ENCODE results near the gene FNIP2.
"Not testable (repeated sequence)": the region's sequence is repeated elsewhere in the genome, so short reads cannot be mapped to it uniquely, and the experiment has no call there.

Gene FNIP2

DNA sequence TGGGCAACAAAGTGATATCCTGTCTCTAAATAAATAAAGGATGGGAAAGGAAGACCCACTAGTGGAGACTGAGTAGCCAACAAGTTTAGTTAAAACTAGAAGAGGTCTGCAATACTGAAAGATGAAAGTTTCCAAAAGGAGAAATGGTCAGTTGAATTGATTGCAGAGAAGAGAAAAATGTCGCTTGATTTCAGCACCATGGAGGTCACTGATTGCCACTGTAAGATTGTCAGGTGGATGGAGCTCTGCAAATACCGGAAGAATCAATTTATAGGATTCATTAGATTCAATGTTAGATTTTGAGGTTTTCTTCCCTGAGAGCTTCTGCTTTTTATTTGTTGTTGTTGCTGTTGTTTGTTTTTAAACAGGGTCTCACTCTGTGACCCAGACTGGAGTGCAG, 5.4 kb upstream of the FNIP2 start:
- DNase-seq: no peak

DNA sequence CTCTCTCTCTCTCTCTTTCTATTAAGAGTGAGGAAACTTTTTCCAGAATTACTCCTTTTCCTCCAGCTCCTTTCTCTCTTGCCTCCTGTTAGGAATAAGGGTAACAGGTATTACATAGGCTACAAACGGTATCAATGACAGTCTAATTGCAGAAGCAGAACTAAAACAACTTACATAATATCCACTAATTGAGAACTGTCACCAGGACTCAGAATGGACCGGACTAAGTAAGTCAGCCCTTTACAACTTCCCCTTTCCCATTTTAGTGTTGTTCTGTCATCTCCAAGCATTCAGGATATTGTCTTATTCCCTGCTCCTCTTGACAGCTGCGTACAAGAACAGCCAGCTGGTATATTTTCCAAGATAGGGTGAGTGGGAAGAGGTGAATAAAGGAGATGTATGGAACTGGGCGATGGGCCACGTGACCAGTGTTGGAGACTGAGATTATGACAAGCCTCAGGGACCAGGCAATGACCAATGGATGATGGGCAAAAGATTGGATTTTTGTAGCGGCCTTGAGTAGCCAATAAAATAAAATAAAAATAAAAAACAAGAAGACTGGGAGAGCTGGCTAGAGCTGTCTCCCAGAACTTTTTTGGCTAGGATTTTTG, 2.3 kb upstream of the FNIP2 start:
- peak; percentile 26 to 33 for DNase-seq

DNA sequence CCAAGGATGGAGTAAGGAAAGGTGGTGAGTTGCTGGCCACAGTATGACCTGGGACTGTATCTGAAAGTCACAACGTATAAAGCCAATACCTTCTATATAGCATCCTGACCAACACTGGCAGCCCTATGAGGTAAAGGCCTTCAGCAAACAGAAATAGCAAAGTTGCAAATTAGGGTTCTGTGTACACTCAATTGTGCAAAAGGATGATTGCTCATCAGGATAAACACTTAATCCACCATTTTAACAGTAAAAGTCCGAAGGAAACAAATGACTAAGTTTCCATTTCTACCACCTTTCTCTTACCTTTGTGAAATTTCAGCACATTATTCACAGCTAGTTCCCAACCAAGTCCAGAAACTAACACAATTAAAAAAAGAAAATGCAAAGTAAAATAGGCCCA, 1.4 kb upstream of the FNIP2 start:
- DNase-seq: no peak

DNA sequence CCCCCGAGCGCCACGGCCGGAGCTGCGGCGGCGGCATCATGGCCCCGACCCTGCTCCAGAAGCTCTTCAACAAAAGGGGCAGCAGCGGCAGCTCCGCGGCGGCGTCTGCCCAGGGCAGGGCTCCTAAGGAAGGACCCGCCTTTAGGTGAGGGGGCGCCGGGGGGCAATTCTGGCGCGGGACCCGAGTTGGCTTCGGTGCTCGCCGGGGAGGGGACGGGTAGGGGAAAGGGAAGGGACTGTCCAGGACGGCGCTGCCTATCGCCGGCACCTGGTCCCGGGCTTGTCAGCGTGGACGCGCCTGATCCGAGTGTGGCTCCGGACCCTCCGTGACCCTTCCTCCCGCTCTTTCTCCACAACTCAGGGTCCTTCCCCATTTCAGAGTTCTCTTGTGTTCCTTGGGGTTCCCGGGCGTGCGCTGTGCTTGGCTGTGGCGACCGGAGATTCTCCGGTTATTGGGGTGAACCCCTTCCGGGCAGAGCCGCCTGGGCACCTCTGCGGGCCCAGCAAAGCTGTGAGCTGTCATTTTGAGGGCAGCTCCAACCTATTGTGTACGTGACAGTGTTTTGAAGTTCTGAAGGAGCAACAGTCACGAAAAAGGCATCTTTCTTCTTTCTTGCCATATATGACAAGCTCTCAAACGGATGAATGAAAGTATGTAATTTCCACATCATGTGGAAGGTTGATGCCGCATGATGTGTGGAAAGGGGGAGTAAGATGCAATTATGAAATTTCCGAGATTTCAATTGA, 522 bp downstream of the FNIP2 start:
- DNase-seq: peak; percentile 32 to 43

DNA sequence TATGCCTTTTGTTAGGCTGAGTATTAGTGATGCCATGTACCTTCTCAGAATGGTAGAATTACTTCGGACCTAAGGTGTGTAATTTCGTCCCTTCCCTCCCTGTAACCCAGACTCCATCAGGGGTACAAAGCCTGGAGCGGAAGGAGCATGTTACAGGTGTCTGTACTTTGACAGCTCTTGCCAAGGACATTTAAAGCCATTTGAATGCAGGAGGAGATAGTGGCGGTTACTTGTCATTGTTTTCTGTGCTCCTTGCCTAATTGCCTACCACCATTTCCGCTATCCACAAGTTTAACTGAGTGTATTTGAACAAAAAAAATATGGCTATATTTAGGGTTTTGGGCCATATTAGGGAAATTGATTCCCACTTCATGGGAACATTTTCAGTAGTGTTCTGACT, 1.8 kb downstream of the FNIP2 start:
- DNase-seq: no peak

DNA sequence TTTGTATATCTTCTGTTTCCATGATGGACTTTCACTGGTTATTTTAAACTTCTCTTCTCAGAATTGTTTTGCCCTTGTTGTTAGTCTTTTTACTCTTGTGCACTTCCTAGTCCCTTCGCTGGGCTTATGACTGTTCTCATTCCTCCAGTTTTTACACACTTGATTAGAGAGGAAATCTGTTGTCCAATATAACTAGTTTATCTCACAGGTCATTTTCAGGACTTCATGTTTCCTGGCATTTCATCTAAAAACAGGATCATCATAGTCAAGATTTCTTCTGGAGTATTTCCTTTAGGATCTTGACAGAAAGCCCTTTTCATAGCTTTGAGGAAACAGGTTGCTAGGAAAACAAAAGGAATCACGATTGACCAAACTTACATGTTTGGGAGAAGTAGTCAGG, 3.0 kb downstream of the FNIP2 start:
- DNase-seq: no peak

DNA sequence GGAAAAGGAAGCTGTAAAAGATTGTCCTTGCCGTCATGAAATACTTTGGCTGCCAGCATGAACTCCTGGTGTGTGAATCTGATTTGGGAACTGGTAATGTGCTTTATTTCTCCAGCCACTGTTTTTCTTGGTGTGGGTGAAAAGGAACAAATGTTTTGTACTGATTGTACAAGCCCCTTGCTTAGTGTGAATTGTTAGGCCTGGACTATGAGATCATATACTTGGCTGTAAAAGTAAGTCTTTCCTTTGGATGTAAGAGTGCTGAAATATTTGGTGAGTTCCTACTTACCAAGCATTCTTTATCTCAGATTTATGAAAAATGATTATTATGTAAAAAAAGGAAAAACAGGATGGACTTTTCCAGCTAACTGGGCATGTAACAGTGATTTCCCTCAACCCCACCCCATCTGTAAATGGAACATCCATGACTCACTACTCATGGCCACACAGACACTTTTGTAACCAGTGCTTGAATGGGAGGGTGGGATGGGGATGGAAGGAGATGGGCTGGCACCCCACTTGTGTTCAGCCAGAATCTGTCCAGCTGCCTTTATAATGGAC, 6.3 kb downstream of the FNIP2 start:
- no peak for DNase-seq

DNA sequence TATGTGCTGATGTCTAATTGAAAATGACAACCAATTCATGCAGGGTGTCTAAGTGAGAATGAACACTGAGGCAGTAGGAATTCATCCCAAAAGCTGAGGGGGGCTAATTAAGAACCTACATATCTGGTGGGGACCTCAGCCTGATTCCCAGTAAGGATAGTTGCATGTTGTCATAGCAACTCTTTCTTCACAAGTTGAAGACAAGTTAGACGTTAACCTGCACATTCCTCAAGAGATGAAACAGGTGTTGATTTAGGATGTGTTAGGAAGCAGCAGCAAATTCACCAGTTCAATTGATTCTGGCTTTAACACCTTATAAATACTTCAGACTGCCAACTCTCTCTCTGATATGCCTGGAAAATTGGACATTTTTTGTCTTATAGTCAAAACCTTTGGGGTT, 7.3 kb downstream of the FNIP2 start:
- no peak for DNase-seq

DNA sequence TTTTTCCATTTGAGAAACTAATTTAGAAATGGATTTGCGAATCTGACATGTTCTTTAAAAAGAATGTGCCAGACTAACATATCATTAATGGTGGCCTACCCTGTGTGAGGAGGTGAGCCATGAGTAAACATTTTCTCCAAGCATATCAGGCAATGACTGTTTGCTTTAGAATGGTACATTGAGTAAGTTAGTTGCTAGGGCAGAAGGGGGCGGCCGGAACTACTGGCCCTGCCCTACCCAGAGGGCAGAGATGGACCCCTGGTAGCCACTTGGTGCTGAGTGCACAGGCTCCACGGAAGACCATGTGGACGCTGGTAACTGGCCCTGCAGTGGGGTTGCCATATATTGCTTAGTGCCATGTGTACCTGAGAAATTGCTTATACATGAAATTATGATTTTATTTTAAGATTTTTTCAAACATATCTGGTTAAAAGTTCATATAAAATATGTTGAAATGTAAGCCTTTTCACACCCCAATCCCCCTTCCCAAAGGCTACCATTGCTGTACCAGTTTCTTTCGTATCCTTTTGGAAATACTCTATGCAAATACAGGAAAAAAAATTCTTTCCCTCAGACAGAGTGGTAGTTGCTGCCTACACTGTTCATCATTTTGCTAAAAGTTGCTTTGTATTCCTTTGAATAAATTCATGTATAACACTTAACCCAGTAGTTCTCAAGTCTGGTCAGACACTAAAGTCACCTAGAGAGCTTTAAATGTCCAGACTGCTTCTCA, 8.8 kb downstream of the FNIP2 start:
- no peak for DNase-seq

DNA sequence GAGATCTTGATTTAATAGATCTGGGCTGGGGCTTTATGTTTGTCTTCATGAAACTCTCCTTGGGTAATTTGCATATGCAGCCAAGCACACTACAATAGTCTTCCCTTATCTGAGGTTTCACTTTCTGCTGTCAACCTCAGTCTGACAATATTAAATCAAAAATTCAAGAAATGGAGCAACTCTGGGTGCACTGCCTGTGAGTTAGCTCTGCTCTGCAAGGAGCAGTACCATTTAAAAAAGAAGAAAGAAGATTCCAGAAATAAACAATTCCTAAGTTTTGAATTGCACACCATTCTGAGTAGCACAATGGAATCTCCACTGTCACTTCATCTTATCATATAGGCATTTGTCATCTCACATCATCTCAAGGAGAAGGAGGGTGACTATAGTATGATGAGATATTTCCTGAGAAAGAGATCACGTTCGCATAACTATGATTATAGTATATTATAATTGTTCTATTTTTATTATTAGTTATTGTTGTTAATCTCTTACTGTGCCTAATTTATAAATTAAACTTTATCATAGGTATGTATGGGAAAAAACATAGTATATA, 9.4 kb downstream of the FNIP2 start:
- DNase-seq: no peak

DNA sequence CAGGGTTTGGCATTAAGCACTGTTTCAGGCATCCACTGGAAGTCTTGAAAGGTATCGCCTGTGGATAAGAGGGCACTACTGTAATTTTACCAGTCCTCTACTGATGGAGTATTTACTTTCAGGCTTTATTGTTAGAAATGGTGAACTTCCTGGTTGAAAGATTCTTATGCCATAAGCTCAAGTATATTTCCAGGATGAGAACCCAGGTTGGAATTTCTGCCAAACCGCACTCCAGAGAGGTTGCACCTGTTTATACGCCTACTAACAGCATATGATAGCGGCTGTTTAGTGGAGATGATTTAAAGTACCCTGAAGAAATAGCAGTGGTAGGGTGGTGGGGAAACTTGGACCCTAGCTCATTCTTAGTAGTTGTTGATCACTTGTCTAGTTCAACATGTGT, 9.9 kb downstream of the FNIP2 start:
- no peak for DNase-seq

DNA sequence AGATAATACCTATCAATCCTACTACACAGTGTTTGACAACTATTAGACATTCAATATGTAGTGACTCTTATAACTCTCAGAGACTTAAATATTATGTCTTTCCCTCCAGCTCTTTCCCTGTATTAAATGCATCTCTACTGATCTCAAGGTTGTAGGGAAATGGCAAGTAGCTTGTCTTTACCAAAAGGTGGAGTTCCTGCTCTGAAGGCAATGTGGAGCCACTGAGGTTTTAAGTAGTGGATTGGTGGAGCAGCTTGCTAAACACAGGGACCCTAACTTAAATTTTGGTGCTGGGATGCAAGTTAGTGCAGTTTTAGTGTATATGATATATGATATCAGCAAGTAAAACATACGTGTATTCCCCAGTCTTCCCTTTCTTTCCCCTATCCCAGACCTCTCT, 13.1 kb downstream of the FNIP2 start:
- no peak for DNase-seq

DNA sequence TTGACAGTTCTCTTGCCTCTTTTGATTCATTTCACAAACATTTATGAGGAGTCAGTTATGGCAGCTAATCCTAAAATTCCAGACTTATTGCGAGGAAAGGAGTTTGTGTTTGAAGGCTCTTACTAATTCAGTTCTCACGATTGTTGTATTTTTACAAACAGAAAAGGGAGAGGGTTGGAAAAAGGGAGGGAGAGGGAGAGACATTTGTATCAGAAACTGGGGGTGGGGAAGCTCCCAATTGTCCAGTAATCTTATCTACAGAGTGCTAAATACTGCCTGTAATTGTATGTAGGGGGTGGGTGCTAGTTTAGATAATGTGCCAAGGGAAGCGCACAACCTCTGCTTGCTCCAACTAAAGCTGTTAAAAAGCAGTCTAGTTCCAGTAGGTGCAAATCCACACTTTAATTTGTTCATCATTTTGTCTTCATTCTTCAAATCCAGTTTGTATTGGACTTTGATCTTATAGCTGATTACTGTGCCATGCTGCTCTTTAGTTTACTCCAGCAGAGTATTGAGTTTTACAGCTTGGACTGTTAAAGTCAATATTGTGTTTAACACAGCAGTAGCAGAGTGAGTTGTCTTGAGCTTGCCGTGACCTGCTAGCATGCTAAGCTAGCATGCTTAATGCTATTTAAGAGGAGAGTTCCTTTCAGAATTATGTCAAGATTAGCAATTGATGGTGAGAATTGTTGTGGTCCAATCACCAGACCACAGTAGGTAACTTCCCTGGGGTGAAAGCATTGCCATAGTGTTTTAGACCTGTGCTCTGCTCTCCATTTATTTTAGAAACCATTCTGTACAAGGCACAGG, 13.9 kb downstream of the FNIP2 start:
- no peak for DNase-seq

DNA sequence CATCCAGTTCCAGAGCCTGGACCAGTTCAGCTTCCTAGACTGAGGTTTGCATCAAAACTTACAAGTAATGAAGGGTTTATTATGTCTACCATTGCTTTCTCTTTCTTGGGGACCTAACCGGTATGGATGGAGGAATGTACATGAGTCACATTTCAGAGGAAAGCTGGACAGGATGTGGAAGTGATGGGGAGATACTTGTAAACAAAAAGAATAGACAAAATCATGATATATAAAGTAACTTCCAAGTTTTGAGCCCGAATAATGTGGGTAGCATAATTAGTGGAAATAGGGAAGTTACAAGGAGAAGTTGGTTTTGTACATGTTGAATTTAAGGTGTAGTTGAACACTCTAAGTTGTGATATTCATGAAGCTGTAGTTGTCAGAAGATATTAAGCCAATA, 15.0 kb downstream of the FNIP2 start:
- DNase-seq: peak; percentile 31 to 61

DNA sequence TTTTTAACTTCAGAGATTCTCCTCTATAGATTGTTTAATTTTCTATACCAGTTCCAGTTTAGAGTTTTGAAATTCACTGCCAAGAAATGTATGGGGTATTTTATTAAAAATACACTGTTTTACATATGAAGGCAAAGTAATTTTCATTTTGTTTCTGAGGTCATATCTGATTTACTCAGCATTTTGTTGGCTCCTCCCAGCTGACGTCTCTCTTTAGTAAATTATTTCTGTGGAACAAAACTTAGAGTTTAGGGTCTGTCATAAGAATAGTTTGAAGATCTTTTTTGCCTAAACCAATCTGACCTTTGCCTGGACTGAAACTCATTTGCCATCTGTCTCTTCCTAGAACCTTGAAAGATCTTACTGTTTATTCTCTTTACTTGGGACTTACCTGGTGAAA, 16.9 kb downstream of the FNIP2 start:
- DNase-seq: no peak

DNA sequence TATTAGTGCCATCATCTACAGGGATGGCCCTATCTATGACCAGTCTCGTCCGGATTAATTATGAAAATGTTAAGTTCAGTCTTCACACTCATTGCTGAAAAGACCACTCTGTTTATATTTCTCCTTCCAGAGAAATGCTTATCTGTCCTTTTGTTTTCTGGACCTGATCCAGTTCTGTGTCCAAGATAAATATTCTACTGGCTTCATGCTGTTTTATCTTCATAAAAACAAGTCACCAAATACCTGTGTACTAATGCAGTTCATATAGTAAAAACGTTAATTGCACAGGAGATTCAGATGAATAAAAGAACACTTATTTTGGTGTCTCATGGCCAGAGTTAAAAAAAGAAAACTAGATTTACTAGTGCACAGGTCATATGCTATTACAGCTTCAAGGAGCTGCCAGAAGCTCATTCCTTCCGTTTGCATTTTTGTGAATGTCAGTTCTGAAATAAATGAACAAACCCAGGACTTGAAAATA, 17.3 kb downstream of the FNIP2 start:
- no peak for DNase-seq

DNA sequence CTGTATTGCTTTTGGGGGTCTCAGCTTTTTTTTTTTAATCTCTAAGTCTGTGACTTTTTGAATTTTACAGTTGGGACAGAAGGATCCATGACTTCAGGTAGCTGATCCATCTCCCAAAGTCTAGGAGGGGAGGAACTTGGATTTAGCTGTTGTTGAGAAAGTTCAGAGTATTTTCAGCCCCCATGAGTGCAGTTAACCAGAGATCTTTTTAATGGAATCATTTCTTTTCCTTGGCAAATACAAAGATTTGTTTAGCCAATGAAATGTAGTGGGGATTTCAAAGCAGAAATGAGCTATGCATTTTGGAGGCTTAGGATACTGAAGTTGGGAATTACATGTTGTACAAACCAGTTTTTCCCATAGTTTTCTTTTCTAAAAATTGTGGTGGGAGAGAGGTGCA, 18.1 kb downstream of the FNIP2 start:
- DNase-seq: no peak

DNA sequence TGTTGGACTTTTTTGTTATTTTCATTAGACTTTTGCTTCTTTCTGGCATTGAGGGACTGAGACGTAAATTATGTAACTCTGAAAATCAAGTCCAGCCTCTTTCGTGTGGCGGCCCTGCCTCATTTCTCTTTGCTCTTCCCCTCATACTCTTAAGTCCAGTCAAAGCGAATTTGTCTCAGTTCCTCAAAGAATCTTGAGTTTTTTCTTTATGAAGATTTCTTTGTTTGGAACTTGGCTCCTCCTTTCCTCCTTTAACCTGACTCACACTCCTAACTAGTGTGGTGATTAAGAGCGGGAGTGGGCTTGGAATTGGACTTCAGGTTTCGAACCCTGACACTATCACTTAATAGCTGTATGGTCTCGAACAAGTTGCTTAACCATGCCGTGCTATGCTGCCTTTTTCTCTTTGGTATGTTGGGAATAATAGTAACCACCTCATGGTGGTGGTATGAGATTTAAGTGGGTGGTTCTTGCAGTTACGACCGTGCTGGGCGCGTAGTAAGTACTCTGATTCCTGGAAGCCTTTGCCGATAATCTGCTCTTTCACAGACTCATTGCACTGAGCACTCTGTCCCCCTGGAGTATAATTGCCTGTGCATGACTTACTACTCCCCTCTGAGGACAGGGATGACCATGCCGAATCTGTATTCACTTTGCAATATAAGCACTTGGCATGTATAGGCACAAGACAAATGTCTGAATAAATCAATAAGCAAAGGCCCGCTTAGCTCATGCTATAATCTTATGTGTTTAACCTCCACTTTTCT, 19.1 kb downstream of the FNIP2 start:
- no peak for DNase-seq

DNA sequence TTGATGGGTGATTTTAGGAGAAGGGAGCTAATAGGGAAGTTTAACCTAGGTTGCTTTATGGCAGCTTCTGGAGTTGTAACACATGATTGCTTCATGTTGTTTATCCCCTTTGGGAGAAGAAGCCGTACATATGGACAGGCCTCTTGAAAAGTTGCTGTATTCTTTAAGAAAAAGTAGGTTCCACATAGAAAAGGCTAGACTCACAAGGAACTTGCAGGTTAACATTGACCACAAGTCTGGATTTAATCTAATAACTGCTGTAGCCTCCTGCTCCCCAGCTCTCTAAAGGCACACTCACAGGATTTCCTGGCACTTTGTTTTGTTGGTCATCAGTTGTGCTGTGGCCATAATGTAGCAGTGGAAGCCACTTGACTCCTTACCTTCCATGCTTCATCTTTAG, 19.7 kb downstream of the FNIP2 start:
- DNase-seq: no peak

DNA sequence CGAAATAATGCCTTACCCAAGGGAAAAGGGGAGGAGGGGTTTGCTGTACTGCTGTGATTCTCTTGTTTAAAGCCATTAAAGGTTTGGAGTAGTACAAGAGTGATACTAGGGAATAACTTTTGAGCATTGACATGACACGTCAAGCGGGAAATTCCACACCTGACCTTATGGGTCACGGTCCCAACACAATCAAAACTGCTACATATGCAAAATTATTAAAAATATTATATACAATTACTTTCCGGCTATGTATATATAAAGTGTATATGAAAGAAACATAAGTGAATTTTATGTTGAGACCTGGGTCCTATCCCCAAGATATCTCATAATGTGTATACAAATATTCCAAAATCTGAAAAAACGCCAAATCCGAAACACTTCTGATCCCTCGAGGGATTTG, 21.0 kb downstream of the FNIP2 start:
- no peak for DNase-seq

DNA sequence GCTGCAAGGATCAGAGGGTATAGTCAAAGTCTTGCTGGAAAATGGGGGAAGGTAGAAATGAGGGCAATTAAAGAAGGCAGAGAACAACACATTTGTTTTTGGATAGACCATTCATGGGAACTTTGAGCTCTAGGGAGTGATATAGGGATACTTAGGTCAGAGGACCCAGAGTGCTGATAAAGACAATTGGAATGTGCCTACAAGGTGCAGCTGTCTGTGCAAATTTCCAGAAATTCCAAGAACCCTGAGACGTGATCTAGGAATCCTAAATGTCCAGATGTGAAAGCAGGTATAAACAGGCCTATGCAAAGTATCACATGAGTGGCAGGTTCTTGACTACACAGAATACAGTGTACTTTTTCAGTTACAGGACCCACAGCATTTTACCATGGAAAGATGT, 24.2 kb downstream of the FNIP2 start:
- no peak for DNase-seq

DNA sequence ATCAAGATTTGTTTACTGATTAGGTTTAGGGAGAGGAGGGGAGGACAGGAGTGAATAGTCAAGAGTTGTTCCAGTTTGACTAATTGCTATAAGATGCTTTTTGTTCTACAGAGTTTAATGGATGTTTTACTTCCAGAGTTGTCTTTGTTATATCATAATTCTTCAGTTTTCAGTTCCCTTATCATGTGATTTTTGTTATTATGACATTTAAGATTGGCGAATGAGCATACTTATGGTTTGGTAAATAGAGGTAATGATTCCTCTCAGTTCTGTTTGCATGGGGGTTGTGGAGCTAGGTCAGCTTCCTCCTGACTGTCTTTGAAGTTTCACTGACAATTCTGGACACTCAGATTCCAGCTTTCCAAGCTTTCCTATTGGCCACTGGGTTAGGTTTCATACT, 24.6 kb downstream of the FNIP2 start:
- not testable (repeated sequence) for DNase-seq

All from Kasumi-1 (cell line).